Breast epithelium (tissue), 3 donors: Measurements from ENCODE around the gene LYST.

Experiments
- CTCF ChIP-seq, 3 donors: fragments of 450-650 bp; IDR thresholded peaks; one replicate each; pipeline ENCODE4 v1.5.1; 2016 to 2017; ENCODE audit warnings: antibody characterized with exemption in 3 of 3, mild to moderate bottlenecking in 3 of 3, moderate library complexity in 3 of 3
- POLR2A ChIP-seq: fragments of 450-650 bp; IDR thresholded peaks from one replicate; pipeline ENCODE4 v1.6.1; 2016; ENCODE audit warnings: antibody characterized with exemption, mild to moderate bottlenecking, moderate library complexity
- POLR2AphosphoS5 ChIP-seq, 3 donors: sonication (generic); formaldehyde crosslinking; IDR thresholded peaks; one replicate each; pipeline ENCODE4 v1.6.1; 2017; ENCODE audit warnings: antibody characterized with exemption in 3 of 3

GRCh38 chr1:235613602-235614001 is 253.1 kb downstream of the LYST start:
- no peak for TF ChIP-seq POLR2AphosphoS5 (IDR thresholded peaks at IDR 0.05)
- TF ChIP-seq CTCF (IDR thresholded peaks at IDR 0.05) = no peak
- no peak for TF ChIP-seq POLR2A
